Gastrocnemius medialis (tissue), 4 donors: ENCODE data around the gene AIDA. TPM values are rescaled to one million over a fixed set of nuclear protein-coding genes. Genes with fewer than 3 reads are reported as not detected.

Experiments used
- ATAC-seq, 2 donors: fragments of 150-250 bp; one replicate each; pipeline ENCODE4 v1.9.1; 2016
- DNase-seq, 2 donors: peaks; one replicate each; pipeline ENCODE4 v3.0.0-alpha.2; 2019
- H3K27ac ChIP-seq, 4 donors: fragments of 200-600 bp; sonication (generic); 1 replicate in 1 of 4; 2 replicates in 3 of 4; pipeline ENCODE4 v1.5.1; 2016 to 2018; ENCODE audit warnings: mild to moderate bottlenecking in 2 of 4, moderate library complexity in 1 of 4
- H3K27me3 ChIP-seq, 3 donors: fragments of 200-600 bp; sonication (generic) in 2 of 3; 1 replicate in 1 of 3; 2 replicates in 2 of 3; pipeline versions ENCODE4 v1.5.1 to v1.6.0; 2016 to 2019; ENCODE audit warnings: mild to moderate bottlenecking in 1 of 3, moderate library complexity in 1 of 3
- H3K36me3 ChIP-seq, 2 donors: fragments of 200-600 bp; sonication (generic) in 1 of 2; one replicate each; pipeline ENCODE4 v1.5.1; 2017 to 2018
- H3K4me1 ChIP-seq, 2 donors: fragments of 200-600 bp; sonication (generic) in 1 of 2; one replicate each; pipeline ENCODE4 v1.5.1; 2016 to 2017; ENCODE audit warnings: mild to moderate bottlenecking in 2 of 2
- H3K4me3 ChIP-seq, 4 donors: fragments of 200-600 bp; sonication (generic) in 3 of 4; 1 replicate in 1 of 4; 2 replicates in 3 of 4; pipeline ENCODE4 v1.5.1; 2016 to 2019; ENCODE audit warnings: mild to moderate bottlenecking in 2 of 4
- H3K9me3 ChIP-seq, 3 donors: fragments of 200-600 bp; sonication (generic) in 2 of 3; 1 replicate in 1 of 3; 2 replicates in 2 of 3; pipeline ENCODE4 v1.5.1; 2016 to 2019
- CTCF ChIP-seq, 5 experiments: fragments of 450-650 bp in 3 of 5; fragments of 200-600 bp in 2 of 5; sonication (generic) in 2 of 5; IDR thresholded peaks in 4 of 5; conservative IDR thresholded peaks in 1 of 5; 1 replicate in 4 of 5; 2 replicates in 1 of 5; pipeline ENCODE4 v1.5.1; 2016 to 2019; ENCODE audit warnings: antibody characterized with exemption in 5 of 5, mild to moderate bottlenecking in 3 of 5, moderate library complexity in 3 of 5
- POLR2A ChIP-seq, 2 donors: fragments of 450-650 bp; IDR thresholded peaks; one replicate each; pipeline ENCODE4 v1.6.1; 2017; ENCODE audit warnings: antibody characterized with exemption in 2 of 2, mild to moderate bottlenecking in 2 of 2, moderate library complexity in 2 of 2
- in situ Hi-C, 4 donors: fragments of 200-750 bp; cut with MboI; loops; one replicate each; pipeline versions ENCODE4 v1.15.0 to v1.8.0; 2017; ENCODE audit warnings: low sequenced_read_pairs in 4 of 4
- intact Hi-C: fragments of 100-400 bp; cut with DNase I; formaldehyde crosslinking; loops from one replicate; pipeline ENCODE4 v1.15.1; 2023; ENCODE audit warnings: low total_unique reads
- total RNA-seq, 4 donors: library from RNA; depleted of rRNA; stranded (reverse); fragments of >200 nt; gene quantifications; one replicate each; pipeline versions ENCODE4 v1.1.0 to v1.2.3, GENCODE V29; 2016

Gene AIDA
- total RNA-seq, 4 donors from 2014 or later: 19.6 to 32.8 (median 25.8) TPM

GRCh38 chr1:222618880-222619596 lies 93.3 kb downstream of the AIDA start:
- in situ Hi-C loops (no loop called here), intact Hi-C loops (loop anchor here (1.0 kb wide), 1 partner anchor 24 kb away; no protein-coding TSS in a partner anchor)
- Histone ChIP-seq H3K9me3 (no peaks in the 10 kb centered on the region), H3K27me3 (no peaks in the 10 kb centered on the region), H3K27ac (peak overlapping the region in 3 of 4 donors; percentile 76 to 92 (median 91)), H3K4me3 (peak overlapping the region; percentile 73 to 95 (median 90)), H3K4me1 (peaks cover 12 to 13% of the 10 kb centered on the region in 2 donors), H3K36me3 (peaks cover 0 to 19% of the 10 kb centered on the region in 2 donors)
- ATAC-seq (peak in 1 of 2 donors; percentile 15), DNase-seq (no peak)
- TF ChIP-seq CTCF (IDR thresholded peaks at IDR 0.05 in 4 of 5, conservative IDR thresholded peaks at IDR 0.05 in 1 of 5) (no peak), POLR2A (IDR thresholded peaks at IDR 0.05) (no peak)

Other genes with a start within 250 kb of the AIDA start
- not detected for gene HHIPL2, start 164.4 kb downstream of the AIDA start, total RNA-seq
- 1 to 10 TPM; 1.5 to 3.4 (median 1.6) TPM for gene TAF1A, start 122.6 kb downstream of the AIDA start, total RNA-seq
- 10 to 100 TPM; 24.1 to 75.3 (median 47.9) TPM for gene MIA3, start 94.4 kb downstream of the AIDA start, total RNA-seq
- 10 to 100 TPM; 40.7 to 80.2 (median 51.4) TPM for gene BROX, start 73 bp upstream of the AIDA start, total RNA-seq
- gene FAM177B, start 24.7 kb upstream of the AIDA start, total RNA-seq: under 1 TPM in 1 of 4 donors, not detected in 3; 0.39 TPM
- gene DISP1, start 102.5 kb upstream of the AIDA start, total RNA-seq: 1 to 10 TPM; 2.4 to 3.7 (median 2.9) TPM